BLaER1 treated with 17β-estradiol and CSF1 and Interleukin-3, amounts not matched to agents 10 nM and 100 nM (cell line): ENCODE data around the gene STRADA.

ENCODE experiments used
- H3K27ac ChIP-seq, 11 experiments: shearing (Covaris generic); formaldehyde crosslinking; 2 replicates each; pipeline ENCODE4 v1.8.1; 2022
- H3K27me3 ChIP-seq, 11 experiments: shearing (Covaris generic); formaldehyde crosslinking; 2 replicates each; pipeline ENCODE4 v1.8.1; 2022
- H3K36me3 ChIP-seq, 11 experiments: shearing (Covaris generic); formaldehyde crosslinking; 2 replicates each; pipeline ENCODE4 v1.8.1; 2022
- H3K4me1 ChIP-seq, 10 experiments: shearing (Covaris generic); formaldehyde crosslinking; 2 replicates each; pipeline ENCODE4 v1.8.1; 2022
- H3K4me2 ChIP-seq, 11 experiments: shearing (Covaris generic); formaldehyde crosslinking; 2 replicates each; pipeline ENCODE4 v1.8.1; 2022
- H3K4me3 ChIP-seq, 10 experiments: shearing (Covaris generic); formaldehyde crosslinking; 2 replicates each; pipeline ENCODE4 v1.8.1; 2022
- H3K9ac ChIP-seq, 11 experiments: shearing (Covaris generic); formaldehyde crosslinking; 2 replicates each; pipeline ENCODE4 v1.8.1; 2022
- H3K9me3 ChIP-seq, 11 experiments: shearing (Covaris generic); formaldehyde crosslinking; replicated peaks in 1 of 11; 2 replicates each; pipeline ENCODE4 v1.8.1; 2022
- H4K20me1 ChIP-seq, 11 experiments: shearing (Covaris generic); formaldehyde crosslinking; 2 replicates each; pipeline ENCODE4 v1.8.1; 2022
- Cebpa-rat ChIP-seq, 11 experiments: shearing (Covaris generic); IDR thresholded peaks; 2 replicates each; pipeline ENCODE4 v1.8.1; 2022

The STRADA gene

GRCh38 chr17:63692195-63692816, 49.3 kb downstream of the STRADA start:
- H3K4me3 ChIP-seq: no peak overlapping the region
- H3K4me2 ChIP-seq: no peak overlapping the region
- no peaks in the 10 kb centered on the region for H3K27me3 ChIP-seq
- peaks cover 37 to 43% (median 39%) of the 10 kb centered on the region in 10 experiments for H3K4me1 ChIP-seq
- no peaks in the 10 kb centered on the region for H3K9me3 ChIP-seq
- TF ChIP-seq Cebpa-rat (IDR thresholded peaks at IDR 0.05): no peak
- H3K9ac ChIP-seq: no peak overlapping the region
- H4K20me1 ChIP-seq: peaks cover 29 to 94% (median 43%) of the 10 kb centered on the region in 11 experiments; a peak in 21 of 22 replicates
- H3K36me3 ChIP-seq: peaks cover 73 to 94% (median 82%) of the 10 kb centered on the region in 11 experiments
- H3K27ac ChIP-seq: no peak overlapping the region

DNA sequence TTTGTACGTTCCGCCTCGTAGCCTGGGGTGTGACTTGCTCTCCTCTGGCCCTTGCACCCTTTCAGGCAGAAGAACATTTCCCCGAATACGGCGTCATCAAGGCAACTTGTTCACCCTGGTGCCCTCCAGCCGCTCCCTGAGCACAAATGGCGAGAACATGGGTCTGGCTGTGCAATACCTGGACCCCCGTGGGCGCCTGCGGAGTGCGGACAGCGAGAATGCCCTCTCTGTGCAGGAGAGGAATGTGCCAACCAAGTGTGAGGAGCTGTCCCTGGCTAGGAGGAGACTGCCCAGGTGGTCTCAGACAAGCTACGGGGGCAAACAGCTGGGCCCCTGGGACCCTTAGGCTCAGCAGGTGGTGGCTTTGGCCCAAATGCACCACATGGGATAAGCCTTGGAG, 52.1 kb downstream of the STRADA start:
- peaks cover 84 to 100% (median 97%) of the 10 kb centered on the region in 11 experiments for H3K36me3 ChIP-seq

DNA sequence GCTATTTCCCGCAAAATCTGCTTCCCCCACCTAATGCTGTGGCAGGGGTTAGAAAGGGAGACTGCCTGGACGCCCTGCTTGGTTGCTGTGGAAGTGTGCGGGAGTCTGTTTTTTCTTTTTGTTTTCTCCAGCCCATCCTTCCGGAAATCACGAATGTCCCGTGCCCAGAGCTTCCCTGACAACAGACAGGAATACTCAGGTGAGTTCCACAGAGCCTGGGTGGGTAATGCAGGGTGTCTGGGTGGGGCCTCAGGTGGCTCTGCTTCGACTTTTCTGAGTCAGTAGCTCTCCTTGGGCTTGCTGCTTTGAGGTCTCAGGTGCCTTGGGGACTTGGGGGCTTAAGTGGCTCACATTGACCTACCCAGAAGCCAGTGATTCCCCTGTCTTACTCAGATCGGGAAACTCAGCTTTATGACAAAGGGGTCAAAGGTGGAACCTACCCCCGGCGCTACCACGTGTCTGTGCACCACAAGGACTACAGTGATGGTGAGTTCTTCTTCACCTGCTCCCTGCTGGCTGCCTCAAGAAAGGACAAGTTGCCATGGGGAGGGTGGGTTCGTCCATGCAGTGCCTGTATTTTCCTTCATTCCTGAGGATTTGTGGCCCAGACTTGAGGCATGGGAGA, 53.1 kb downstream of the STRADA start:
- Histone ChIP-seq H3K4me3 (no peak overlapping the region), H3K9me3 (no peaks in the 10 kb centered on the region), H3K27me3 (no peaks in the 10 kb centered on the region), H3K27ac (no peak overlapping the region), H3K4me1 (peaks cover 0 to 5% (median 1%) of the 10 kb centered on the region in 10 experiments; a peak in 11 of 20 replicates), H3K36me3 (peaks cover 84 to 100% (median 97%) of the 10 kb centered on the region in 11 experiments), H4K20me1 (peaks cover 0 to 67% (median 11%) of the 10 kb centered on the region in 11 experiments; a peak in 14 of 22 replicates), H3K4me2 (no peak overlapping the region), H3K9ac (no peak overlapping the region)
- TF ChIP-seq Cebpa-rat (IDR thresholded peaks at IDR 0.05): no peak

More for the DNA sequence above, 52.1 kb downstream of the STRADA start:
- Histone ChIP-seq H3K9ac (no peak overlapping the region), H3K27ac (no peak overlapping the region), H4K20me1 (peaks cover 3 to 72% (median 15%) of the 10 kb centered on the region in 11 experiments; a peak in 16 of 22 replicates), H3K27me3 (no peaks in the 10 kb centered on the region), H3K4me3 (no peak overlapping the region), H3K9me3 (no peaks in the 10 kb centered on the region), H3K4me2 (no peak overlapping the region), H3K4me1 (peaks cover 9 to 15% (median 11%) of the 10 kb centered on the region in 10 experiments)
- TF ChIP-seq Cebpa-rat (IDR thresholded peaks at IDR 0.05): no peak

- H3K9ac ChIP-seq: no peak overlapping the region
- no peaks in the 10 kb centered on the region for H3K27me3 ChIP-seq
- no peak overlapping the region for H3K4me3 ChIP-seq
- no peak for TF ChIP-seq Cebpa-rat (IDR thresholded peaks at IDR 0.05)
- peaks cover 84 to 100% (median 97%) of the 10 kb centered on the region in 11 experiments for H3K36me3 ChIP-seq
- no peak overlapping the region for H3K27ac ChIP-seq
- H3K9me3 ChIP-seq: peaks cover 11 to 17% (median 15%) of the 10 kb centered on the region in 11 experiments; a peak in 21 of 22 replicates
- H3K4me2 ChIP-seq: no peak overlapping the region
- peaks cover 0 to 18% (median 0%) of the 10 kb centered on the region in 10 experiments; a peak in 3 of 20 replicates for H3K4me1 ChIP-seq
- peaks cover 0 to 57% (median 5%) of the 10 kb centered on the region in 11 experiments; a peak in 12 of 22 replicates for H4K20me1 ChIP-seq
Measured at GRCh38 chr17:63686138-63686685, 55.4 kb downstream of the STRADA start.

DNA sequence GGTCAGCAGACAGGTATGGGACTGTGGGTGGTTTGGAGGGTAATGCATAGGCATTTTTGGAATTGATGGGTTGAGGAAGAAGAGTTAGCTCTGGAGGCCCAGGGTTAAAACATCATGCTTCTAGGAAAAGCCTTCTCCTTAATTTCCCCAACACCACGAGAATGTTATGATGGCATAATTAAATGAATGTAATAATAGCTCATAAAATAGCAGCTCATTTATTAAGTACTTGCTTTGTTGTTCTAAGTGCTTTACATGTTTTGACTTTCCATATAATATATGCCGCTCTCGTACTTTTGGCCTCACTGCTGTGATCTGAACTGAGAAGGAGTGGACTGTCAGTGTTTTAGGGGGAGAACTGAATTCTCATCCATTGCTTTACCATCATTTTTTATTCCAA, 56.0 kb downstream of the STRADA start:
- Histone ChIP-seq H3K27me3 (no peaks in the 10 kb centered on the region), H3K4me3 (no peak overlapping the region), H3K9me3 (peaks cover 11 to 19% (median 15%) of the 10 kb centered on the region in 11 experiments; a peak in 21 of 22 replicates), H3K4me1 (peaks cover 0 to 18% (median 0%) of the 10 kb centered on the region in 10 experiments; a peak in 3 of 20 replicates), H3K4me2 (no peak overlapping the region), H3K36me3 (peaks cover 84 to 100% (median 97%) of the 10 kb centered on the region in 11 experiments), H3K27ac (no peak overlapping the region), H3K9ac (no peak overlapping the region), H4K20me1 (peaks cover 0 to 57% (median 5%) of the 10 kb centered on the region in 11 experiments; a peak in 8 of 22 replicates)
- no peak for TF ChIP-seq Cebpa-rat (IDR thresholded peaks at IDR 0.05)

DNA sequence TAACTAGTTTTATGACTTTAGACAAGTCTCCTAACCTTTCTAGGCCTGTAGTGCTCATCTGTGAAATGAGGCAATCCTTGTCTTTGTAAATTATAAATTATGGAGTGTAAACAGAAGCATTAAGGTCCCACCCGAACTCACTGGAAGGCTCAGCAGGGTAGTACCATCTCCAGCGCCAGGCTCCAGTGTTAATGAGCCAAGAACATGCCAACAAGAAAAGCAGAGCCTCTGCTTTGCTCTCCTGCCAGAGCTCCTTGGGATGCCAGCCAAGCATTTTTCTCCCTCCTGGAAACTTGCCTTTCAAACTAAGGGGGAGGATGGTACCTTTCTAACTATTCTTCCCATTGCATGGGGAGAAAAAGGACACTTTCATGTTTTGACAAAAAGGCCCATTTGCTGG, 56.6 kb downstream of the STRADA start:
- H3K4me1 ChIP-seq: peaks cover 0 to 18% (median 0%) of the 10 kb centered on the region in 10 experiments; a peak in 3 of 20 replicates

DNA sequence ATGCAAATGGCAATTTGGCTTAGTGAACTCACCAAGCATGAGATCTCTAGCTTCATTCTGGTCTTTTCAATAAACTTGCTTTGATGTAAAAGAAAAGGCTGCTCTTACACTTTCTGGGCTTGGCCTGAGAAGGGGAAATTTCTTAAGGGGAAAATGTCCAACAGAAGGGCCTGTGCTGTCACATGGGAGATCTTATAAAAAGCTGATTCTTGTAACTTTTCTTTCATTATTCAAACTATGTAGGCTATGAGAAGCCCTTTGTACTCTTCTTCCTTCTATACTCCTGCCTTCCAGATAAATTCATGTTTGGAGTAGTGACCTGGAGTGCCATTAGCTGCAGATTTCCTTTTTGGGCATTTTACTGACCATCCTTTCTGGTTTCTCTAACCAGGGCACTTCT, 58.6 kb downstream of the STRADA start:
- Histone ChIP-seq H3K36me3 (peaks cover 72 to 100% (median 96%) of the 10 kb centered on the region in 11 experiments), H3K27ac (no peak overlapping the region), H4K20me1 (peaks cover 0 to 55% (median 0%) of the 10 kb centered on the region in 11 experiments; a peak in 5 of 22 replicates), H3K4me1 (peaks cover 0 to 18% (median 0%) of the 10 kb centered on the region in 10 experiments; a peak in 3 of 20 replicates), H3K9me3 (peaks cover 11 to 19% (median 15%) of the 10 kb centered on the region in 11 experiments; a peak in 21 of 22 replicates), H3K4me3 (no peak overlapping the region), H3K4me2 (peak overlapping the region in 1 of 11 experiments; percentile 4; a peak in 1 of 22 replicates), H3K27me3 (no peaks in the 10 kb centered on the region), H3K9ac (no peak overlapping the region)
- no peak for TF ChIP-seq Cebpa-rat (IDR thresholded peaks at IDR 0.05)

More for the DNA sequence above, 56.6 kb downstream of the STRADA start:
- TF ChIP-seq Cebpa-rat (IDR thresholded peaks at IDR 0.05): no peak
- peaks cover 11 to 19% (median 15%) of the 10 kb centered on the region in 11 experiments; a peak in 21 of 22 replicates for H3K9me3 ChIP-seq
- H3K36me3 ChIP-seq: peaks cover 84 to 100% (median 96%) of the 10 kb centered on the region in 11 experiments
- no peaks in the 10 kb centered on the region for H3K27me3 ChIP-seq
- no peak overlapping the region for H3K9ac ChIP-seq
- H3K4me3 ChIP-seq: no peak overlapping the region
- no peak overlapping the region for H3K27ac ChIP-seq
- peaks cover 0 to 54% (median 5%) of the 10 kb centered on the region in 11 experiments; a peak in 8 of 22 replicates for H4K20me1 ChIP-seq
- no peak overlapping the region for H3K4me2 ChIP-seq

DNA sequence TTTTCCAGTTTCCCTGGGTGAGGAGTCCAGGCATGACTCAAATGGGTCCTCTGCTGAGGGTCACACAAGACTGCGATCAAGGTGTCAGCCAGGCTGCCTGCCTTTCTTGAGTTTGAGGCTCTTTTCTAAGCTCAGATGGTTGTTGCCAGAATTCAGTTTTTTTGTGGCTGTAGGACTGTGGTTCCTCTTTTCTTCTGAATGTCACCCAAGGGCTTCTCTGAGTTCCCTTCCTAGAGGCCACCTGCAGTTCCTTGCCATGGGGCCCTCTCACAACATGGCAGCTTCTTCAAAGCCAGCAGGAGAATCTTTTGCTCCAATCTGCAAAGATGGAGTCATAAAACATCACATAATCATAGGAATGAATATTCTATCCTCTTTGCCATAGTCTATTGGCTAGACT, 59.2 kb downstream of the STRADA start:
- Histone ChIP-seq H3K27me3 (no peaks in the 10 kb centered on the region), H3K27ac (no peak overlapping the region), H3K4me3 (no peak overlapping the region), H3K4me2 (peak overlapping the region in 1 of 11 experiments; percentile 4; a peak in 2 of 22 replicates), H3K36me3 (peaks cover 77 to 100% (median 96%) of the 10 kb centered on the region in 11 experiments), H3K9me3 (peaks cover 11 to 19% (median 15%) of the 10 kb centered on the region in 11 experiments; a peak in 21 of 22 replicates), H3K4me1 (peaks cover 0 to 18% (median 0%) of the 10 kb centered on the region in 10 experiments; a peak in 3 of 20 replicates), H4K20me1 (peaks cover 0 to 61% (median 3%) of the 10 kb centered on the region in 11 experiments; a peak in 6 of 22 replicates), H3K9ac (no peak overlapping the region)
- no peak for TF ChIP-seq Cebpa-rat (IDR thresholded peaks at IDR 0.05)
